GM19438 (cell line): ENCODE measurements around the gene POLK.
"Not testable (repeated sequence)": the region's sequence is repeated elsewhere in the genome, so short reads cannot be mapped to it uniquely, and the experiment has no call there.

Source experiments
- ATAC-seq: cut with Tn5 transposase; IDR thresholded peaks from one replicate; pipeline ENCODE4 v1.9.1; 2021; ENCODE audit warnings: low read depth; ENCODE audit not compliant: unreplicated experiment

Gene POLK

DNA sequence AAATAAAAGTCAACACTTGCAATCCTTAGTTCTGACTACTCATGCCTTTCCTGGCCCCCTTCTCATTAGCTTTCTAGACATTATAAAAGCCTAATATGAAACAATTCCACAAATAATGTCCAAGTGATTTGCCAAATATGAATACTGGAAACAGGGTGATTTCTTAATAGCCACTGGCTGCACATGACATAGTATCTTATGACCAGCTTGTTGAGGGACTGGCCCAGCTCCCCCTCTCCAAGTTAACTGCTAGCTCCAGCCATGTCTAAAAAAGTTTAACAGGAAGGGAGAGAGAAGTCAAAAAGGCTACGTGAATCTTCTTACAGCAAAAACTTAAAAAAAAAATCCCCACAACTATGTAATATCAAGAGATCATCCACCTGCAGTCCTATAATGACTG, 1.7 kb upstream of the POLK start:
- no peak for ATAC-seq

DNA sequence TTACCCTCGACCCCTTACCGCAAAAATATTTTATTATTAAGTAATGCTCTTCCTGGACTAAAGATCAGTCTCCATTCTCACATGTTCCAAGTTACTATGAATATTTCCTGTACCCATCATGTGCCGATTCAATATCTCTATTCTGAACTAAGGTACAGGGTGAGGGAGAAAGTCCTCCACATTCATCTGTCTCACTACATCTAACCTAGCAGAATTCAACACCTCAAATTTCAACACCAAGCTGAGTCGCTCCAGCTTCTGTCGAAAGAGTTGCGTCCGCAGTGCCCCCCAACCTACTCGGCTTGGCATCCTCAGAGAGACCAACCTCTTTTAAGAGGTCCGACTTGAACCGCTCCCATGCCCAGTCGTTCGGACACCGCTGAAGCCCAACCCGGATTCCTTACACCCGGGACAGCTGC, 1.3 kb upstream of the POLK start:
- peak; percentile 6 for ATAC-seq

DNA sequence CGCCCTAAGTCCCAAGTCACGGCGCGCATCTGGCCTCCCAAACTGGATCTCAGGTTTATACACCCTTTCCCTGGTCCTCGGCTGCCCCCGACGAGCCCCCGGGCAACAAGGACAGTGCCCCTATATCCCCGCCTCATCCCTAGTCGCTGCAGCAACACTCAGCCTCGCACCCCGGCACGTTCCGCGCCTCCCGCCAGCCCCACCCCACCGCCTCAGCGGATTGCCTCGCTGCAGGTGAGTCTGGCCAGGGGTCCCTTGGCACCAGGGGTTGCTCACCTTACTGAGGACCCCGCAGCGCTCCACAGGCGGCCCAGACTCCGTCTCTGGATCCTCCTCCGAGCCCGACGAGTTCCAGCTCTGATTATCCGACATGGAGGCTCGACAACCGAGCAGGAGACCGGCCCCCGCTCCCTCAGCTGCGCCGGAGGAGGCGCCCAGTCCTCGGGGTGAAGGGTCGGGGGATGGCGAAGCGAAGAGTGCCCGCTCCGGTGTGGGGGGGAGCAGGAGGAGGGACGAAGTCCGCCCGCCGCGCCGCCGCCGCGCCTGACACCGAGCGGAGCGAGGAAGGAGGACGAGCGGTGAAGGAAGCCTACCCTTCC, 756 bp upstream of the POLK start:
- ATAC-seq = peak; percentile 33

DNA sequence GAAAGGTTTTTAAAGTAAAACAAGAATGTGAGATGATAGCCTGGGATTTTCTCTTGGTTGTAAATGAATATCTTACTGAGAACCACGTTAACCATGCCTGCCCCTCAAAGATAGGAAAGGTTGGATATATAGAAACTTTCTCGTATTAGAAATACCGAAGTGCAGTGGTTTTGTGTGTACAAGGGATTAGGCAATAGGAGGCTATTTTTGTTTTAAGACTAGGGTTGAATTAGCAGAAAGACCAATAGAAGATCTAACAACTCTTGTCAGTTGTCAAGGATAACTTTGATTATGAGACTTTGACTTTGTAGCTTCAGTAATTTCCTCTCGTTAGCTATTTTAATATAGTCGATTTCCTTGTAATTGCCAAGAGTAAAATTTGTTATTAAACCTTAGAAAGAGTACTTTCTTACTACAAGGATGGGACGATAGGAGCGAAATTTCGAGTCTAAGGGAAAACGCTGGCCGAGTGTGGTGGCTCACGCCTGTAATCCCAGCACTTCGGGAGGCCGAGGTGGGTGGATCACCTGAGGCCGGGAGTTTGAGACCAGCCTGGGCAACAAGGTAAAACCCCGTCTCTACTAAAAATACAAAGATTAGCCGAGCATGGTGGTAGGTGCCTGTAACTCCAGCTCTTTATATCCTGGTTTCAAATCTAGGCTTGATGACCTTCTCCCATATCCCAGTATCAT, 838 bp downstream of the POLK start:
- no peak for ATAC-seq

DNA sequence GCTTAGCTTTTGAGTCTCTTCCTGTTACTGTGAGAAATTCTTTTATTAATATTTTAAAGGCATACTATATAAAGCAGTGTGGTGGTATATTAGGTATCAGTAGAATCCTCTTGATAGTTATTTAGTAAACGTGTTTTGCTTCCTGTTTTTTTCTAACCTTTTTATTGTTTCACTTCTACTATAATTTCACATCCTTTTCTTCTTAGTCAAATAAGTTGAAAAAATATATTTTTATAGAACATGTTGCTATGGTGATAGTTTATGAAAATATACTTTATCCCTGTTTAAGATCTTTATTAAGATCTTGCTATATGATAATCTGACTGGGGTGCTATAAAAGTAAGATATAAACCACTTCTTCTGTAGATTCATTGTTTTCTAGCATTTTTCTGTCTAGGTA, 2.1 kb downstream of the POLK start:
- no peak for ATAC-seq

DNA sequence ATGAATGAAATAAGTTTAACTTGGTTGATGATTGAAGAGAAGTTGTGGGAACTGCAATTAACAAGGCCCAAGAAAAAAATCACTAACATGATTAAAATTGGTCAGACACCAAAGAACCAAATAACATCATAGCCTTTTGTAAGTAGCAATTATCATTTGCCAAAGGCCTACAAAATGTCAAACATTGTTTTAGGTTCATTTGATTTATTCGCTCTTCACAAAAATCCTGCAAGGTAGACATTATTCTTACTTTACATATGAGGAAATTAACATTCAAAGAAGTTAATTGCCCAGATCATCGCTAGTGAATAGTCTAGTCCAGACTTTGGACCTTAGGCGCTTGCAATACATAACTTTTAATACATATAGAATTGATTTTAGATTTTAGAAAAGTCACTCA, 2.6 kb downstream of the POLK start:
- ATAC-seq = no peak

DNA sequence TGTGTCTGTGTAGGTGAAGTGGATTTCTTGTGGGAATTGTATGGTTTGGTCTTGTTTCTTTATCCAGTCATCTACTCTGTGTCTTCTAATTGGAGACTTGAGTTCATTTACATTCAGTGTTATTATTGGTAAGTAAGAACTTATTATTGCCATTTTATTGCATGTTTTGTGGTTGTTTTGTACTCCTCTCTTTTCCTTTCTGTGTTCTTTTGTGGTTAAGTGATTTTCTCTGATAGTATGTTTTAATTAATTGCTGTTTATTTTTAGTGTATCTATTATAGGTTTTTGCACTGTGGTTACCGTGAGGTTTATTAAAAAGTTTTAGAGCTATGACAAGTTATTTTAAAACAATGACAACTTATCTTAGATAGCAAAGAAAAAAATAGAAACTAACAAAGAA, 8.1 kb downstream of the POLK start:
- no peak for ATAC-seq

DNA sequence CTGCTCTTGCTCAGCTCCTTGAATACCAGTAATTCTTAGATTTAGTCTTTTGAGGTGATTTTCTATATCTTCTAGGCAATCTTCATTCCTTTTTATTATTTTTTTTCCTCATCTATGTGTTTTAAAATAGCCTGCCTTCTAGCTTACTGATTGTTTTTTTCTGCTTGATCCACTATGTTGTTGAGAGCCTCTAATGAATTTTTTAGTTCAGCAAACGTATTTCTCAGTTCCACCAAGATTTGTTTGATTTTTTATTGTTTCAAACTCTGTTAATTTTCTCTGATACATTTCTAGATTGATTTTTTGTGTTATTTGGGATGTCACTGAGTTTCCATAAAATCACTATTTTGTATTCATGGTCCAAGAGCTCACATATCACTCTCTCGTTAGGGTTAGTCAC, 9.5 kb downstream of the POLK start:
- ATAC-seq = no peak

DNA sequence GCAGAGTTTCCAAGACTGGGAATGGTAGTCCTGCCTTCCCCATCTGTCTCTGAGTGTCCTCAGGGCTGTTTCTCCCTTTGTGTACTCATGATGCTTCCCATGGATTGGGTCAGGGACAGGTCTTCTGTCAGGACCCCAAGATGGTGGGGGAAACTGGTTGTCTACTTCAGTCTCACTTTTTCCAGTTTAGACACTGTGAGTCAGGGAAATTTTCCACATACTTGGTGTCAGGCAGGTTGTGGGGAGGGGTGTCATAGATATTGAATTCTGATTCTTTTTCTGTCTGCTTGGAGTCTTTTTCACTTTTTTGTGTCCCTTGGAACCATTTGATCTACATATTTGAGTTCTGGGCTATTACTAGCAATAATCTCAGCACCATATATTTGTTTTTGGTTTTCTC, 10.3 kb downstream of the POLK start:
- ATAC-seq = no peak

DNA sequence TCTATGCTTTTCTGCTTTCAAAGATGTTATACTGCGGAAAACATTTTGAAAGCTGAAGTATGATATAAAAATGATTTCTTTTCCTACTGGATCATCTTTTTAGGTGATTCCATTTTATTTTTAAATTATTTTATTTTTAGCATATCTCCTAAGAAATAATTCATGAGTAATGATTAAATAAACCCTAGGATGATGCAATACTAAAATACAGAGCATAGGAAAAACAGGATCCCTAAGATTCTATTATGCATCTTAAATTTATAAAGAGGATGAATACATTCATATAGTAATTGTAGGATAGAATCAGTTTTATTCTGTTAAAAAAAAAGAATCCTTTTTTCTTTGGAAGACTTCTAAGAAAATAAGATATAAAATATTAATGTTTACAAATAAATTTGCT, 10.9 kb downstream of the POLK start:
- ATAC-seq = no peak

DNA sequence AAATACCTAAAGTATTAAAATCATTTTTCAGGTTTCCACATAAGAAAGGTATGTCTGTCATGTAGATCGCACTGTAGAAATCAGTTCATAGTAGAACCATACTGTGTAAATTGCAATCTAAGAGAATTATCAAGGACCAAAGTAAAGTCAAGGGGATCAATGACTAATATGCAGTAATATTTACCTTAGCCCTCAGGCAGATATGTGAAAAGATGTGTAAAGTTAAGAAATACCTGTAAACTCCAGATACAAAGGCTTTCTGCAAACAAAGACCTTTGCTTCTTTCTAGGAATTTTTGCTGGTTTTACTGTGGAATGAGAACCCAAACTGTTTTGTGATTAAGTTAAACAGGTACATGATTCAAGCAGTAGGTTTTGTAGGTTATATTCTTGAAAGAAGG, 11.6 kb downstream of the POLK start:
- no peak for ATAC-seq

DNA sequence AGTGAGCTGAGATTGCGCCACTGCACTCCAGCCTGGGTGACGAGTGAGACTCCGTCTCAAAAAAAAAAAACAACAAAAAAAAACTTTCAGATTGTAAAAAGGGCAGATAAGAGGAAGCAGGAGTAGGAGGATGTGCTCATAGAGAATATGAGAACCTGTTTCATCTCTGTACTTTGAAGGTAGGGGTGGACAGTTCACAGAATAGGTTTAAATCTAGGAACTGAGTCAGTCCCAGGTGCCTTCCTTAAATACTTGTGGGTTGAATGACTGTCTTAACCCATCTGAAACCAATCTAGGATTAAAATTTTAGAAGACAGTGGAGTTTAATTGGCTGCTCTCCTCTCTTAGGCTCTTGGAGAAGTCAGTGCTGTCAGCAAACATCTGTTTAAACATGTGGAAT, 12.4 kb downstream of the POLK start:
- peak; percentile 90 for ATAC-seq

DNA sequence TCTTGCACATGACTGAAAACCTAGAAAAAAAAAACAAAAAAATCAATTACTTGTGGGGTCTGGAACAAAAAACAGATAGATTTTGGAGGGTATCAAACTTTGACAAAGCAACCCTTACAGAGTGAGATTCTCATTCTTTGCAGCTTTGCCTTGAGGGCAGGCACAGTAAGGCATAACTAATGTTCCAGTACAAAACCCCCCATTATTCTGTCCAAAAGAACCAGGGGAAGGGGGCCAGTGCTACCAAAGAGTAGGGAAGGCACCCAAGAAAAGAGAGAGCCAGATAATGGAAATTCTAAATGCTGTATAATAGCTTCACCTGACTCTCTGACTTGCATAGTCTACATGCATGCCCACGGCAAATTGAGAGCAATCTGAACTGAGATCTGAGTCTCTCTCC, 12.9 kb downstream of the POLK start:
- no peak for ATAC-seq

DNA sequence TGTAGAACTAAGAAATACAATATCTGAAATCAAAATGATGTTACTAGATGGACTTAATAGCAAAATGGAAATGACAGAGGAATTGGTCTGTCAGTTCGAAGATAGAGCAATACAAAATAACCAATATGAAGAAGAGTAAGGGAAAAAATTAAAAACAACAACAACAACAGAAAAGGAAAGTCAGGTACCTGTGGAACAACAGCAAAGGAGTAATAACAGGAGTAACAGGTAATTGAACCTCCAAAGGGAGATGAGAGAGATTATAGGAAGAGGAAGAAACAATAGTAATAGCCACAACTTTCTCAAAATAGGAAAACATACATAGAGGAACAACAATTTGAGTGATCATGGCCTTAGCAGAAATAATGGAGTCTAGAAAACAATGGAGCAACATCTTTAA, 13.7 kb downstream of the POLK start:
- no peak for ATAC-seq

DNA sequence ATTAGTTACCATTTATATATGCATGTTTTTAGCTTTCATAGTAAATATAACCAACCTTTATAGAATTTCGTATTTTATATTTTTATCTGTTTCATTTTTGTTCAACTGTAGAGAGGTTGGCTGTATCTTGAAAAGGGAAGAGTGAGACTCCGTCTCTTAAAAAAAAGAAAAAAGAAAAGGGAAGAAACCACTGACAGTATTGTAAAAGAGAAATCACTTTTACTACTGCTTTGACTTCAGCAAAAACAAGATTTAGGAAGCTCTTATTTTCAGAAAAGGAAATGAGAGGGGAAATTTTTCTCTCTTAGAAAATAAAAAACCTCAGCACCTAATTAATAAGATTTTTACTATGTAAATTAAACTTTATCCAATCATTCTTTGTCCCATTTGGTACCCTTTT, 14.4 kb downstream of the POLK start:
- no peak for ATAC-seq

DNA sequence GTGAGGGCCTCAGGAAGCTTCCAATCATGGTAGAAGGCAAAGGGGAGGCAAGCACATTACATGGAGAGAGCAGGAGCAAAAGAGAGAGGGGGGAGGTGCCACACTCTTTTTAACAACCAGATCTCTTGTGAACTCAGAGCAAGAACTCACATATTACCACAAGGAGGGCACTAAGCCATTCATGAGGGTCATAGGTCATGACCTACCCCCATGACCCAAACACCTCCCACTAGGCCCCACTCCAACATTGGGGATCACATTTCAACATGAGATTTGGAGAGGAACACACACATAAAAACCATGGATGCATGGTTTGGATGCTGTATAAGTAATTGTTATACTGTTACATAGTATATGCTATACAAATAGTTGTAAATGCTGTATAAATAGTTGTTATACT, 17.5 kb downstream of the POLK start:
- ATAC-seq = no peak

DNA sequence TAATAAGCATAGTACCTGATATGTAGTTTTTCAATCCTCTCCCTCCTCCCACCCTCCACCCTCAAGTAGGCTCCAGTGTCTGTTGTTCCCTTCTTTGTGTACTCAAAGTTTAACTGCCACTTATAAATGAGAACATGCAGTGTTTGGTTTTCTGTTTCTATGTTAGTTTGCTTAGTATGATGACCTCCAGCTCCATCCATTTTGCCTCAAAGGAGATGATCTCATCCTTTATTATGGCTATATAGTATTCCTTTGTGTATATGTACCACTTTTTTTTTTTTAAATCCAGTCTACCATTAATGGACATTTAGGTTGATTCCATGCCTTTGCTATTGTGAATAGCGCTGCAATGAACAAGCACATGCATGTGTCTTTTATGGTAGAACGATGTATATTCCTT, 20.5 kb downstream of the POLK start:
- no peak for ATAC-seq

DNA sequence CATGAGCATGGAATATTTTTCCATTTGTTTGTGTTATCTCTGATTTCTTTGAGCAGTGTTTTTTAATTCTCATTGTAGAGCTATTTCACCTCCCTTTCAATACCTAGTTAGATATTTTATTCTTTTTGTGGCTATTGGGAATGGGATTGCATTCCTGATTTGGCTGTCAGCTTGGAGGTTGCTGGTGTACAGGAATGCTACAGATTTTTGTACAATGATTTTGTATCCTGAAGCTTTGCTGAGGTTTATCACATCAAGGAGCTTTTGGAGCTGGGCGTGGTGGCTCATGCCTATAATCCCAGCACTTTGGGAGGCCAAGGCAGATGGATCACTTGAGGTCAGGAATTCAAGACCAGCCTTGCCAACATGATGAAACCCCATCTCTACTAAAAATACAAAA, 22.0 kb downstream of the POLK start:
- not testable (repeated sequence) for ATAC-seq

DNA sequence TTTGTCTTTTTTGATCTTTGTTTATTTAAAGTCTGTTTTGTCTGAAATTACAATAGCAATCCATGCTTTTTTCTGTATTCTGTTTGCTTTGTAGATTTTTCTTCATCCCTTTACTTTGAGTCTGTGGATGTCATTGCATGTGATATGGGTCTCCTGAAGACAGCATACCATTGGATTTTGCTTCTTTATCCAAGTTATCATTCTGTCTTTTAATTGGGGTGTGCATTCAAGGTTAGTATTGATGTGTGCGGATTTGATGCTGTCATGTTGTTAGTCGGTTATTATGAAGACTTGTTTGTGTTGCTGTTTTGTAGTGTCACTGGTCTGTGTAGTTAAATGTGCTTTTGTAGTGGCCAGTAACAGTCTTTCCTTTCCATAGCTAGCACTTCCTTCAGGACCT, 23.0 kb downstream of the POLK start:
- no peak for ATAC-seq

DNA sequence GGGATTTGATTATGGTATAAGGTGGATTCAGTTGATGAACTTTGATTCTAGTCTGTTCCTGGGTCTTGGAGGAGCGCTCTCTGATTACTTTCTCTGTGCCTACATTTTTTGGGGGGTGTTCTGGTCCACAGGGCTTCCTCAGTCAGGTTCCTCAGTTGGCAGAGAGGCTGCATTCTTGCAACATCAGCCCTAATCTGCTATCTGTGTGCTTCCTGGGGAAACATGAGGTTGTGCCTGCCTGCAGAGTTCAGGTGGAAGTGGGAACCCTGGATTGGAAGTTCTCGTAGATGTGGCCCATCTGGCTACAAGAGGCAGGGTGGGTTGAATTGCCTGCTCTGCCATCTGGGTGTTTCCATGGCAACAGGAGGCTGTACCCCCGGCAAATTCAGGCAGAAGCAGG, 24.5 kb downstream of the POLK start:
- no peak for ATAC-seq

DNA sequence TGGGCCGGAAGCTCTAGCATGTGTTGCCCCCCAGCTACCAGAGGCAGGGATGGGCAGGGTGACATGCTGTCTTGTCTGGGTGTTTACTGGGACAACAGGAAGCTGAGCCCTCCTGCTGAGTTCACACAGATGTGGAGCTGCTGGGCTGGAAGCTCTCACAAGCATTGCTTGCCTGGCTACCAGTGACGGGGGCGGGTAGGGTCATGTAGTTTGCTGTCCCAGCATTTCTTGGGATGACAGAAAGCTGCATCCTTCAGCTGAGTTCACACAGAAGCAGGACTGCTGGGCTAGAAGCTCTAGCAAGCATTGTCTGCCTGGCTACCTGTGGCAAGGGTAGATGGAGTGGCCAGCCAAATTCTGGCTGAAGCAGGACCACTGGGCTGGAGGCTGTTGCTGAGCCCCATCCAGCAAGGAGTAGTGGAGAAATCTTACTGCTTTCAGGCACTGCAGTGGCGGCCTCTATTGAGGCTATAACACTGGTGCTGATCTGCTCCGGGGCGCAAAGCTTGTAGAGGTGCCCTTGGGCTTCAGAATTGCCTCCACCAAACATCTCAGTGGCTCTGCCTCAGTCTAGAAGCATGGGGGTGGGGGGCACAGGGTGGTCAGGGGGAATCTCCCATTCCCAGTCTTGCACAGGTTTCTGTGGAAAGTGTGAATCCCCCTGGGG, 25.1 kb downstream of the POLK start:
- no peak for ATAC-seq

DNA sequence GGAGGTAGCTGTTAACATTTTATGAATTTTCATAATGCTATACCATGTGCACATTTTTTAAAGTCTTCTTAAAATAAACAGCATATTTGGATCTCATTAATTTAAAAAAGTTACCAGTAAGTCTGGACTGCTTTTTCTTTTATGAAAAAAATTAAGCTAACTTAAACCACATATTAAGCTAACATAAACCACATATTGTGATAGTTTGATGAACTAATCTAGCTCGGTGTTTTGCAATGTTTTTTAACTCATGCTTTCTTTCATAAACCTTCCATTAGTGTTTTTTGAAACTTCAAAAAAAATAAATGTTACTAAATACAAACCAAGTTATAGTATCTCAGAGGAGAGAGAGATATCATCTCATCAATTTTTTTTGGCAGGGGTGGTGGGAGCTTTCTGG, 26.5 kb downstream of the POLK start:
- ATAC-seq = no peak
